ENCODE results near the gene GNPDA2.

DNA sequence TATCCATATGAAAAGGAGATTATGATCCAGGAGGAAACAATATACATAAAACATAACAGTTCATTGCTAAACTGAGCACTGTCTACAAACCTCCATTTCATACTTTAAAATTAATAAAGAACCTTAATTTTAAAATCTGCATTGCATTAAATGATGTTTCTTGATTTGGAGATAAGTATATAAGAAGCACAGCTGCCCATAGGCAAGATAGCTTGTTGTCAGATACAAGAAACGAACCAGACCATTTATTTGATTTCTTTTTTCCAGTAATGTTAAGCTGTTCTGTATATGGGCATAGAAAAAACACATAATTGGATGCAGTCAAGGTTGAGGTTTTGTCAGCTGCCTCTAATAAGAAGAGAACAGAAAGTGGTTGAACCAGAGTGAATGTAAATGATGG, 41.7 kb downstream of the GNPDA2 start:
- no peak for TF ChIP-seq EZH2 (IDR thresholded peaks at IDR 0.05; ENCODE audit: insufficient read depth, poor library complexity, severe bottlenecking)
- TF ChIP-seq EZH2phosphoT487 (IDR thresholded peaks at IDR 0.05; ENCODE audit: insufficient read depth, low read depth) = no peak
